GM12872 (cell line): Measurements from ENCODE around the gene SPAG16.

Experiments used
- TF ChIP-seq, protein P1 (sequence below): IDR thresholded peaks from 3 replicates; pipeline ENCODE4 v1.5.1; 2011; ENCODE audit warnings: low read depth, mild to moderate bottlenecking, low read length, moderate library complexity; ENCODE audit not compliant: insufficient read depth

The SPAG16 gene

DNA sequence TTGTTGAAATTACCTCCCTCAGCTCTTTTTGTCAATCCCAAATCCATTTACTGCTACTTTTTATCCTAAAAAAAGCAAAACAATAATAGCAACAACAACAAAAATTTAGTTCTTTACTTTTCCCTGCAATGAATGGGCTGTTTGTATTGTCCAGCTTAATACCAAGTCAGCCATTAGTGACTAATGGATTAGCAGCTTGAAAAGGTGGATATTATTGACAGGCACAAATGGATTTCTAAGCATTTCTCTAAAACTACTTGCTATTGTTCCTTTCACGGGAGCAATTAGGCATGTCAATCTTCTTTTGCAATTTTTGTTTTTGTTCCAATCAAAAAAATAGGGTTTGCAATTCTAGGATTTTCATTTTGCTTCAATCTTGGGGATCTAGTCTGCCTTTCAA, 32.1 kb upstream of the SPAG16 start:
- TF ChIP-seq, protein P1, sequence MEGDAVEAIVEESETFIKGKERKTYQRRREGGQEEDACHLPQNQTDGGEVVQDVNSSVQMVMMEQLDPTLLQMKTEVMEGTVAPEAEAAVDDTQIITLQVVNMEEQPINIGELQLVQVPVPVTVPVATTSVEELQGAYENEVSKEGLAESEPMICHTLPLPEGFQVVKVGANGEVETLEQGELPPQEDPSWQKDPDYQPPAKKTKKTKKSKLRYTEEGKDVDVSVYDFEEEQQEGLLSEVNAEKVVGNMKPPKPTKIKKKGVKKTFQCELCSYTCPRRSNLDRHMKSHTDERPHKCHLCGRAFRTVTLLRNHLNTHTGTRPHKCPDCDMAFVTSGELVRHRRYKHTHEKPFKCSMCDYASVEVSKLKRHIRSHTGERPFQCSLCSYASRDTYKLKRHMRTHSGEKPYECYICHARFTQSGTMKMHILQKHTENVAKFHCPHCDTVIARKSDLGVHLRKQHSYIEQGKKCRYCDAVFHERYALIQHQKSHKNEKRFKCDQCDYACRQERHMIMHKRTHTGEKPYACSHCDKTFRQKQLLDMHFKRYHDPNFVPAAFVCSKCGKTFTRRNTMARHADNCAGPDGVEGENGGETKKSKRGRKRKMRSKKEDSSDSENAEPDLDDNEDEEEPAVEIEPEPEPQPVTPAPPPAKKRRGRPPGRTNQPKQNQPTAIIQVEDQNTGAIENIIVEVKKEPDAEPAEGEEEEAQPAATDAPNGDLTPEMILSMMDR, result no peak

DNA sequence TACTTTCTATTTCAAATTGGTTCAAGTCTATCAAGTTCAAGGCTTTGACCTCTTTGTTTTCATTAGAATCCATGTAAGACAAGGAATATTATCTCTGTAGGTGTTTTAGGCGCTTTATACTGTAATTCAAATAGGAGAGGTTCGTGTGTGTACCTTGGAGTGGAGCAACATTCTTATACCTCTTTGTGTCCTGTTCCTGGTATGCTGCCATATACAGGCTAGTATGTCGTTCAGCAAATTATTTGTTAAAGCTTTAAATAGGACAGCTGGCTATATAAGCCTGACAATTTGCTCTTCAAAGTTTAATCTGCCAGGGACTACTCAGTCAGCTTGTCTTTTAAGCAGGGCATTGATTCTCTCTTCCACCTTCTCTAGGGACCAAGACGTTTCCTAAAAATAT, 31.1 kb upstream of the SPAG16 start:
- TF ChIP-seq, protein P1, result no peak

DNA sequence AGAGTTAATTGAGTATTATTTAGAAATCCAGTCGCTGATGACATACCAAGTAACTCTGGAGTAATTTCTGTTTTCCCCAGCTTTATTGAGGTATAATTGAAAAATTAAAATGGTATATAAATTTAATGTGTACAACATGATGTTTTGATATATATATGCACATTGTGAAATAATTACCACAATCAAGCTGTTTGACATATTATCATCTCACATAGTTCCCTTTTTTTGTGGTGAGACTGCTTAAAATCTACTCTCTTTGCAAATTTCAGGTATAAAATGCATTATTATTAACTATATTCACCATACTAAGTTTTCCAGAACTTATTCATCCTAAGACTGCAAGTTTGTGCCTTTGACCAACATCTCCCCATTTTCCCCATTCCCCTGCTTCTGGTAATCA, 25.0 kb upstream of the SPAG16 start:
- TF ChIP-seq, protein P1, result no peak

DNA sequence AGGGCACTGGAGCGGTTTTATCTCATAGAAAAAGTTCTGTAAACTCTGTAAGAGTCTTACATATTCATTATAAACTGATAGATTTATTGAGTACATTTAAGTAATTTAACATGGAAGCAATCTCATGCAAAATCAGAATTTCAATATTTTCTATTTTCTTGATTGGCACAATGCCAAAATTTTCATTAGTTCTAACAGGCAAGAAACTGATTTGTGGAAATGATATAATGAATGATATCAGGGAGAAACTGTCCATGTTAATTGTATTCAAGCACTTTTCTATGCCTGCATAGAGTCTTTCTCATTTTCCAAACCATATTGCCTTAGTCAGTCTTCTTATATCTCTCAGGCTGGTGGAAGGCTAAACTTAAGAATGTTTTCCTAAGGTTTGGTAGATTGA, 23.0 kb upstream of the SPAG16 start:
- TF ChIP-seq, protein P1, result no peak

DNA sequence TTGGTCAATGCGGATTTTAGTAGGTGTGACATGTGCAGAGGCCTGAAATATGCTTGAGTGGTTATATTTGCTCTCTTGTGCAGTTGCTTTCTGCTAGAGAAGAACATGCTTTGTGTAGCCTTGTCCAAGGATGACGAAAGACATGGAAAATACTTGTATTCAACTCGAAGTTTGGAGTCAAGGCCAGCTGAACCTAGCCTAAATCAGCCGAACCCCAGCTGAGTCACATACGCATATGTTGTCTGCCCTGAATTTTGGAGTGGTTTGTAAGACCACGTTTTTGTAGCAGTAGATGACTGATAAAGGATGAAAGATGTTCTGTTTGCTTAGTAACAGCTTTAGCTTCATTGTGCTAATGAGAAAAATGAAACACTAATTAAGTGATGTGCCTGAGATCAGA, 22.5 kb upstream of the SPAG16 start:
- TF ChIP-seq, protein P1, result no peak

DNA sequence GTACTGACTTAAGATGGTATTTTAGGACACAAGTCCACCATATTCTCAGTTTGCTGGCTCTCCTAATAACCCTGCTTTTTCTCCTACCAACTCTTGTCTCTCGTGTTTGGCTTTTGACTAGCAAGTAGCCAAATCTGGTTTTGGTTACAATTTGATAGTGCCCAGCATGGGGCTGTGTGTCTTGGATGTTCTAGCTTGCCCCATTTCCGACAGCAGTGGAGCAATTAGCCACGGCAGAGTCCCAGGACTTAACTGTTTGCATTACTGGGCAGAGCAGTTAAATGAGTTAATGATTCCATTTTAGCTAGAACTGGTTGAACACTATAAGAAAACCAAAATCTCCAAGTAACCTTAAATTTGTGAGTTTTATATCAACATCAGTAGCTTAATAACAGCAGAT, 18.6 kb upstream of the SPAG16 start:
- TF ChIP-seq, protein P1, result no peak

DNA sequence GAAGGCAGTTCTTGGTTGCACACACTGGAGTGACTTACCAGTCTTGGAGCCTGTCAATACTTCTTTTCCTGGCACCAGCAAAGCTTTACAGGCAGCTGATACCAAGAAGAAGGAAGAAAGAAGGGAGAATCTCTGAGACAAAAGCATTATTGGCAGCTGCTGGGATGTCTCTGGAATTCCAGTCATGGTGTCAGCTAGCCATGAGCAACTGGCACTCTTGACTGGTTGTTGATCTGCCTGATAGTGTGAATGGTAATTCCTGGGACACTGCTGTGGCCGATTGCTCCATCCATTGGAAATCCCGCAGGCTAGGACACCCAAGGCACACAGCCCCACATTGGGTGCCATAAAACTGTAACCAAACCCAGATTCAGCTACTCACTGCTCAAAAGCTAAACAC, 17.8 kb upstream of the SPAG16 start:
- TF ChIP-seq, protein P1, result no peak

DNA sequence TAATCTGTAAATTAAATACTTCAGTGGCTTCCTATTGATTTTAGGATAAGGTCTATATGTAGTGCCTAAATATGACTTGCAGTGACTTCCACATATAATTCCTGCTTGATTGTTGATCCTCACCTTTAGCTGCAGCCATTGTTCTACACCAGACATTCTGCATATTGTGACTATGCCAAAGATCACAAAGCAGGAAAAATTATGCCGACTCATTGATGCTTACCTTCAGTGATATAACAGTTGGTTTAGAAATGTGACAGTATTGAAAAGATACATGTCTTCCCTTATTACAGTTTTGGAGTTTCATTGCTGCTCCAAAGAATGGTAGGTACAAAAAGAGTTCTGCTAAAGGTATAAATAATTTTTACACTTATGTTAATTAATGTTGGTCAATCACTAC, 12.3 kb upstream of the SPAG16 start:
- TF ChIP-seq, protein P1, result no peak
